ENCODE results near the gene STK35.

Gene STK35

GRCh38 chr20:2116170-2116940, 14.7 kb downstream of the STK35 start:
- ChIA-PET CTCF (no interaction called here), POLR2A (no interaction called here)
- no peak for DNase-seq (ENCODE audit: extremely low spot score)
- TF ChIP-seq CTBP1 (IDR thresholded peaks at IDR 0.05; ENCODE audit: borderline replicate concordance) (no peak), SUZ12 (IDR thresholded peaks at IDR 0.05) (no peak), HDGF (IDR thresholded peaks at IDR 0.05; ENCODE audit: borderline replicate concordance) (no peak), BHLHE40 (IDR thresholded peaks at IDR 0.05; ENCODE audit: borderline replicate concordance) (no peak), FOXA1 (IDR thresholded peaks at IDR 0.05) (no peak), FOXM1 (IDR thresholded peaks at IDR 0.05; ENCODE audit: borderline replicate concordance) (no peak), PKNOX1 (IDR thresholded peaks at IDR 0.05) (no peak), LEF1 (IDR thresholded peaks at IDR 0.05; ENCODE audit: borderline replicate concordance) (no peak), SP1 (IDR thresholded peaks at IDR 0.05) (no peak), ELF4 (IDR thresholded peaks at IDR 0.05) (no peak), ARNT (IDR thresholded peaks at IDR 0.05) (no peak), ZNF384 (IDR thresholded peaks at IDR 0.05) (no peak), NFRKB (IDR thresholded peaks at IDR 0.05) (no peak), TARDBP (IDR thresholded peaks at IDR 0.05) (no peak), L3MBTL2 (conservative IDR thresholded peaks at IDR 0.05) (no peak), FOXK2 (IDR thresholded peaks at IDR 0.05) (no peak)

GRCh38 chr20:2118783-2119182, 17.2 kb downstream of the STK35 start:
- TF ChIP-seq PKNOX1 (IDR thresholded peaks at IDR 0.05) (no peak), NFRKB (IDR thresholded peaks at IDR 0.05) (no peak), ARNT (IDR thresholded peaks at IDR 0.05) (no peak), SUZ12 (IDR thresholded peaks at IDR 0.05) (no peak), ELF4 (IDR thresholded peaks at IDR 0.05) (no peak), LEF1 (IDR thresholded peaks at IDR 0.05; ENCODE audit: borderline replicate concordance) (no peak), FOXK2 (IDR thresholded peaks at IDR 0.05) (no peak), L3MBTL2 (conservative IDR thresholded peaks at IDR 0.05) (no peak), CTBP1 (IDR thresholded peaks at IDR 0.05; ENCODE audit: borderline replicate concordance) (no peak), TARDBP (IDR thresholded peaks at IDR 0.05) (no peak), HDGF (IDR thresholded peaks at IDR 0.05; ENCODE audit: borderline replicate concordance) (no peak), SP1 (IDR thresholded peaks at IDR 0.05) (no peak), FOXM1 (IDR thresholded peaks at IDR 0.05; ENCODE audit: borderline replicate concordance) (no peak), FOXA1 (IDR thresholded peaks at IDR 0.05) (no peak), BHLHE40 (IDR thresholded peaks at IDR 0.05; ENCODE audit: borderline replicate concordance) (no peak), ZNF384 (IDR thresholded peaks at IDR 0.05) (no peak)
- ChIA-PET CTCF (no interaction called here), POLR2A (no interaction called here)
- no peak for DNase-seq (ENCODE audit: extremely low spot score)

- no peak for DNase-seq (ENCODE audit: extremely low spot score)
- no peak for TF ChIP-seq ZNF384 (IDR thresholded peaks at IDR 0.05)
- no peak for TF ChIP-seq SUZ12 (IDR thresholded peaks at IDR 0.05)
- TF ChIP-seq FOXA1 (IDR thresholded peaks at IDR 0.05) = no peak
- TF ChIP-seq LEF1 (IDR thresholded peaks at IDR 0.05; ENCODE audit: borderline replicate concordance) = no peak
- TF ChIP-seq NFRKB (IDR thresholded peaks at IDR 0.05) = no peak
- TF ChIP-seq TARDBP (IDR thresholded peaks at IDR 0.05) = no peak
- no peak for TF ChIP-seq ELF4 (IDR thresholded peaks at IDR 0.05)
- no peak for TF ChIP-seq CTBP1 (IDR thresholded peaks at IDR 0.05; ENCODE audit: borderline replicate concordance)
- TF ChIP-seq L3MBTL2 (conservative IDR thresholded peaks at IDR 0.05) = no peak
- TF ChIP-seq HDGF (IDR thresholded peaks at IDR 0.05; ENCODE audit: borderline replicate concordance) = no peak
- no peak for TF ChIP-seq PKNOX1 (IDR thresholded peaks at IDR 0.05)
- TF ChIP-seq FOXK2 (IDR thresholded peaks at IDR 0.05) = no peak
- TF ChIP-seq FOXM1 (IDR thresholded peaks at IDR 0.05; ENCODE audit: borderline replicate concordance) = no peak
- no peak for TF ChIP-seq SP1 (IDR thresholded peaks at IDR 0.05)
- TF ChIP-seq BHLHE40 (IDR thresholded peaks at IDR 0.05; ENCODE audit: borderline replicate concordance) = no peak
- no peak for TF ChIP-seq ARNT (IDR thresholded peaks at IDR 0.05)
- ChIA-PET POLR2A (interaction anchor here (0.6 kb wide), 1 partner anchor 10 kb away, joined by 3 read pairs; no protein-coding TSS in a partner anchor), CTCF (no interaction called here)
Observed at GRCh38 chr20:2122936-2123335, 21.3 kb downstream of the STK35 start.

GRCh38 chr20:2123720-2124119, 22.1 kb downstream of the STK35 start:
- TF ChIP-seq PKNOX1 (IDR thresholded peaks at IDR 0.05) (no peak), ELF4 (IDR thresholded peaks at IDR 0.05) (no peak), NFRKB (IDR thresholded peaks at IDR 0.05) (no peak), SUZ12 (IDR thresholded peaks at IDR 0.05) (no peak), FOXA1 (IDR thresholded peaks at IDR 0.05) (no peak), FOXM1 (IDR thresholded peaks at IDR 0.05; ENCODE audit: borderline replicate concordance) (no peak), TARDBP (IDR thresholded peaks at IDR 0.05) (no peak), L3MBTL2 (conservative IDR thresholded peaks at IDR 0.05) (no peak), ARNT (IDR thresholded peaks at IDR 0.05) (no peak), ZNF384 (IDR thresholded peaks at IDR 0.05) (no peak), SP1 (IDR thresholded peaks at IDR 0.05) (no peak)
- ChIA-PET POLR2A (interaction anchor here (0.6 to 1.7 kb wide), 2 partner anchors 11 to 21 kb away, joined by 3 to 5 read pairs; partner anchors contain the start of gene STK35), CTCF (no interaction called here)
- no peak for DNase-seq (ENCODE audit: extremely low spot score)

Data from HEK293T (cell line).